Amygdala (tissue), 56 donors: ENCODE measurements around the gene IMPDH1.

Experiments used
- DNase-seq, 56 donors: peaks; one replicate each; lab custom pipeline; 2025; lab: John Stamatoyannopoulos, UW

The IMPDH1 gene

GRCh38 chr7:128389618-128390329 is 20.0 kb downstream of the IMPDH1 start:
- no peak for DNase-seq

- no peak for DNase-seq
Measured at GRCh38 chr7:128389085-128389617, 20.6 kb downstream of the IMPDH1 start.

- DNase-seq, result no peak
Measured at GRCh38 chr7:128388145-128388485, 21.7 kb downstream of the IMPDH1 start.

- peak; percentile 9 to 85 (median 64) for DNase-seq
Measured at GRCh38 chr7:128387216-128388144, 22.3 kb downstream of the IMPDH1 start.

GRCh38 chr7:128385988-128386925 is 23.5 kb downstream of the IMPDH1 start:
- no peak for DNase-seq

- DNase-seq, result no peak
Measured at GRCh38 chr7:128384726-128385125, 25.1 kb downstream of the IMPDH1 start.

- DNase-seq, result peak in 13 of 56 donors; percentile 13 to 59 (median 36)
Measured at GRCh38 chr7:128383776-128384175, 26.0 kb downstream of the IMPDH1 start.

GRCh38 chr7:128381161-128381821 is 28.5 kb downstream of the IMPDH1 start:
- DNase-seq, result no peak

- no peak for DNase-seq
Measured at GRCh38 chr7:128380483-128381106, 29.2 kb downstream of the IMPDH1 start.

GRCh38 chr7:128379900-128380479 is 29.8 kb downstream of the IMPDH1 start:
- no peak for DNase-seq

- DNase-seq, result no peak
Measured at GRCh38 chr7:128378637-128379036, 31.1 kb downstream of the IMPDH1 start.

- DNase-seq, result no peak
Measured at GRCh38 chr7:128376077-128376476, 33.7 kb downstream of the IMPDH1 start.

- DNase-seq, result no peak
Measured at GRCh38 chr7:128374041-128374440, 35.7 kb downstream of the IMPDH1 start.

- DNase-seq, result no peak
Measured at GRCh38 chr7:128373606-128374005, 36.2 kb downstream of the IMPDH1 start.

GRCh38 chr7:128370491-128370890 is 39.3 kb downstream of the IMPDH1 start:
- DNase-seq, result no peak

- DNase-seq, result no peak
Measured at GRCh38 chr7:128366986-128367385, 42.8 kb downstream of the IMPDH1 start.

GRCh38 chr7:128366300-128366699 is 43.5 kb downstream of the IMPDH1 start:
- no peak for DNase-seq

- DNase-seq, result no peak
Measured at GRCh38 chr7:128365432-128365831, 44.4 kb downstream of the IMPDH1 start.
